T-cell (primary cell): ENCODE measurements around the gene SLFNL1. TPM values are rescaled to one million over a fixed set of nuclear protein-coding genes. Genes with fewer than 3 reads are reported as not detected.

Source experiments
- ATAC-seq, 4 experiments: fragments of 200-7000 bp in 3 of 4; fragments of 150-1000 bp in 1 of 4; cut with Tn5 transposase; replicated peaks in 1 of 4; 1 replicate in 3 of 4; 2 replicates in 1 of 4; pipeline ENCODE4 v1.10.0; 2021; ENCODE audit warnings: moderate library complexity in 3 of 4, mild to moderate bottlenecking in 2 of 4, moderate number of reproducible peaks in 1 of 4
- CTCF ChIA-PET, 2 donors: fragments of 300-600 bp; sonication (Branson Sonifier 250); formaldehyde crosslinking; loops; one replicate each; lab custom pipeline; 2022; ENCODE audit warnings: antibody characterized with exemption in 2 of 2; lab: Charles Lee
- POLR2A ChIA-PET, 2 donors: fragments of 300-600 bp; sonication (Branson Sonifier 250); formaldehyde crosslinking; loops; one replicate each; lab custom pipeline; 2022; ENCODE audit warnings: antibody characterized with exemption in 2 of 2; lab: Charles Lee
- DNase-seq, 35 experiments: peaks; one replicate each; pipeline versions ENCODE4 v3.0.0 to v3.0.0-alpha.2; 2013 to 2023
- H3K27ac ChIP-seq: one replicate; pipeline ENCODE4 v1.5.1; 2013; ENCODE audit warnings: low read length
- H3K27me3 ChIP-seq, 2 experiments: replicated peaks in 1 of 2; 1 replicate in 1 of 2; 2 replicates in 1 of 2; pipeline versions ENCODE4 v1.6.1 to v1.7.0; 2013; ENCODE audit warnings: low read length in 1 of 2, mixed read lengths in 1 of 2; ENCODE audit not compliant: control insufficient read depth in 2 of 2, insufficient read depth in 2 of 2; ENCODE audit errors: extremely low read depth in 1 of 2
- H3K36me3 ChIP-seq, 2 donors: 1 replicate in 1 of 2; 2 replicates in 1 of 2; pipeline versions ENCODE4 v1.6.1 to v1.7.0; 2013; ENCODE audit warnings: low read length in 1 of 2; ENCODE audit not compliant: control insufficient read depth in 2 of 2, insufficient read depth in 1 of 2; ENCODE audit errors: extremely low read depth in 1 of 2
- H3K4me1 ChIP-seq, 2 experiments: 1 replicate in 1 of 2; 2 replicates in 1 of 2; pipeline versions ENCODE4 v1.6.1 to v1.7.0; 2013; ENCODE audit warnings: low read length in 2 of 2, mixed read lengths in 1 of 2; ENCODE audit not compliant: insufficient read depth in 2 of 2, control insufficient read depth in 1 of 2; ENCODE audit errors: extremely low read depth in 1 of 2
- H3K4me3 ChIP-seq, 2 donors: 1 replicate in 1 of 2; 2 replicates in 1 of 2; pipeline versions ENCODE4 v1.5.1 to v1.7.0; 2013; ENCODE audit warnings: mild to moderate bottlenecking in 2 of 2, low read length in 1 of 2, moderate library complexity in 1 of 2; ENCODE audit not compliant: control insufficient read depth in 1 of 2; ENCODE audit errors: extremely low read depth in 1 of 2
- H3K9me3 ChIP-seq: 2 replicates; pipeline ENCODE4 v1.7.0; 2013
- H3K27ac Mint-ChIP-seq, 2 donors: one replicate each; pipeline ENCODE4 v1.8.0; 2020 to 2021; ENCODE audit warnings: mild to moderate bottlenecking in 2 of 2, mixed read lengths in 2 of 2
- H3K27me3 Mint-ChIP-seq, 2 donors: one replicate each; pipeline ENCODE4 v1.8.0; 2021 to 2022; ENCODE audit warnings: mixed read lengths in 2 of 2
- H3K36me3 Mint-ChIP-seq: one replicate; pipeline ENCODE4 v1.8.0; 2021; ENCODE audit warnings: mixed read lengths
- H3K4me1 Mint-ChIP-seq, 3 donors: one replicate each; pipeline ENCODE4 v1.8.0; 2020 to 2022; ENCODE audit warnings: mixed read lengths in 3 of 3, mild to moderate bottlenecking in 1 of 3
- H3K4me3 Mint-ChIP-seq, 3 donors: one replicate each; pipeline ENCODE4 v1.8.0; 2020 to 2022; ENCODE audit warnings: mild to moderate bottlenecking in 3 of 3, mixed read lengths in 3 of 3, moderate library complexity in 3 of 3
- H3K9me3 Mint-ChIP-seq, 3 donors: one replicate each; pipeline ENCODE4 v1.8.0; 2020 to 2022; ENCODE audit warnings: mixed read lengths in 3 of 3
- whole genome bisulfite sequencing: methylation state at CpG from one replicate; pipeline ENCODE4 v1.1.5; 2013; ENCODE audit warnings: missing lambda C conversion rate; ENCODE audit not compliant: insufficient coverage; 5-methylcytosine and 5-hydroxymethylcytosine counted together
- total RNA-seq, 35 experiments: library from RNA in 6 of 35; stranded (reverse) in 6 of 35; fragments of 120-200 nt in 1 of 35; gene quantifications; one replicate each; pipeline versions ENCODE4 v1.2.1 to v1.2.4 and lab custom pipeline; 2013 to 2026

The SLFNL1 gene
- total RNA-seq, 5 donors from 2014 or later (not counting 1 experiment from before 2014, with no cell fraction given) = 0.25 to 0.98 (median 0.82) TPM

- Histone ChIP-seq H3K4me1 (peaks cover 0 to 12% of the 10 kb centered on the region in 2 experiments), H3K27ac (no peak overlapping the region), H3K27me3 (no peaks in the 10 kb centered on the region), H3K4me3 (no peak overlapping the region), H3K9me3 (no peaks in the 10 kb centered on the region), H3K36me3 (peaks cover 0 to 12% of the 10 kb centered on the region in 2 donors)
- ChIA-PET POLR2A (no interaction called here), CTCF (interaction anchor here in 1 of 2 donors (0.6 kb wide), 1 partner anchor 131 kb away, joined by 3 read pairs; no protein-coding TSS in a partner anchor)
- 89% methylated on average over 3 of the region's 5 CpGs for WGBS
- Mint-ChIP-seq H3K36me3 (peaks cover 12% of the 10 kb centered on the region), H3K27me3 (no peaks in the 10 kb centered on the region), H3K9me3 (no peaks in the 10 kb centered on the region), H3K4me1 (peaks cover 7 to 14% (median 9%) of the 10 kb centered on the region in 3 donors), H3K4me3 (no peak overlapping the region), H3K27ac (no peak overlapping the region)
- ATAC-seq = no peak
- no peak for DNase-seq
These were observed 1.9 kb upstream of the SLFNL1 start for GRCh38 chr1:41023279-41023990.

- Mint-ChIP-seq H3K27ac (no peak overlapping the region), H3K9me3 (no peaks in the 10 kb centered on the region), H3K4me3 (no peak overlapping the region), H3K36me3 (peaks cover 5% of the 10 kb centered on the region), H3K27me3 (no peaks in the 10 kb centered on the region), H3K4me1 (peaks cover 7 to 14% (median 9%) of the 10 kb centered on the region in 3 donors)
- Histone ChIP-seq H3K9me3 (no peaks in the 10 kb centered on the region), H3K27ac (no peak overlapping the region), H3K27me3 (no peaks in the 10 kb centered on the region), H3K4me3 (no peak overlapping the region), H3K4me1 (peaks cover 0 to 12% of the 10 kb centered on the region in 2 experiments), H3K36me3 (peaks cover 3 to 4% of the 10 kb centered on the region in 2 donors)
- ATAC-seq = no peak
- 97% methylated on average over 10 of the region's 10 CpGs for WGBS
- ChIA-PET CTCF (interaction anchor here in 1 of 2 donors (0.6 kb wide), 1 partner anchor 132 kb away, joined by 3 read pairs; no protein-coding TSS in a partner anchor), POLR2A (no interaction called here)
- no peak for DNase-seq
These were observed 899 bp upstream of the SLFNL1 start for GRCh38 chr1:41022424-41022823.

GRCh38 chr1:41020654-41021053 is 871 bp downstream of the SLFNL1 start:
- Mint-ChIP-seq H3K9me3 (no peaks in the 10 kb centered on the region), H3K4me1 (peaks cover 0 to 7% (median 4%) of the 10 kb centered on the region in 3 donors), H3K36me3 (peaks cover 3% of the 10 kb centered on the region), H3K27ac (no peak overlapping the region), H3K4me3 (no peak overlapping the region), H3K27me3 (no peaks in the 10 kb centered on the region)
- 79% methylated on average over 3 of the region's 3 CpGs for WGBS
- Histone ChIP-seq H3K9me3 (no peaks in the 10 kb centered on the region), H3K4me1 (peaks cover 0 to 9% of the 10 kb centered on the region in 2 experiments), H3K4me3 (no peak overlapping the region), H3K27me3 (no peaks in the 10 kb centered on the region), H3K27ac (no peak overlapping the region), H3K36me3 (peaks cover 3 to 4% of the 10 kb centered on the region in 2 donors)
- CTCF ChIA-PET = no interaction called here
- POLR2A ChIA-PET = no interaction called here
- DNase-seq (no peak), ATAC-seq (peak in 1 of 4 experiments; percentile 9)

- H3K36me3 ChIP-seq = peaks cover 4 to 7% of the 10 kb centered on the region in 2 donors
- POLR2A ChIA-PET = no interaction called here
These were observed 1.4 kb downstream of the SLFNL1 start for GRCh38 chr1:41020109-41020576.

GRCh38 chr1:41019353-41019745 is 2.2 kb downstream of the SLFNL1 start:
- Mint-ChIP-seq H3K36me3 (peaks cover 3% of the 10 kb centered on the region), H3K4me3 (no peak overlapping the region), H3K9me3 (no peaks in the 10 kb centered on the region), H3K4me1 (peaks cover 9 to 13% (median 12%) of the 10 kb centered on the region in 3 donors), H3K27ac (peak overlapping the region in 1 of 2 donors; percentile 16), H3K27me3 (no peaks in the 10 kb centered on the region)
- WGBS = 81% methylated on average over 2 of the region's 2 CpGs
- ATAC-seq = no peak
- H3K4me1 ChIP-seq = peaks cover 0 to 12% of the 10 kb centered on the region in 2 experiments
- ChIA-PET POLR2A (no interaction called here), CTCF (no interaction called here)
- H3K27ac ChIP-seq = no peak overlapping the region
- no peak for DNase-seq
- peaks cover 6 to 8% of the 10 kb centered on the region in 2 donors for H3K36me3 ChIP-seq
- no peak overlapping the region for H3K4me3 ChIP-seq
- no peaks in the 10 kb centered on the region for H3K27me3 ChIP-seq
- no peaks in the 10 kb centered on the region for H3K9me3 ChIP-seq

More at GRCh38 chr1:41020109-41020576, 1.4 kb downstream of the SLFNL1 start:
- Histone ChIP-seq H3K27me3 (no peaks in the 10 kb centered on the region), H3K9me3 (no peaks in the 10 kb centered on the region), H3K4me3 (no peak overlapping the region), H3K27ac (no peak overlapping the region), H3K4me1 (peaks cover 0 to 10% of the 10 kb centered on the region in 2 experiments)
- Mint-ChIP-seq H3K9me3 (no peaks in the 10 kb centered on the region), H3K4me1 (peaks cover 1 to 7% (median 4%) of the 10 kb centered on the region in 3 donors), H3K27me3 (no peaks in the 10 kb centered on the region), H3K4me3 (no peak overlapping the region), H3K27ac (no peak overlapping the region), H3K36me3 (peaks cover 3% of the 10 kb centered on the region)
- CTCF ChIA-PET = no interaction called here
- ATAC-seq (peak in 1 of 4 experiments; percentile 5), DNase-seq (no peak)
- 97% methylated on average over 17 of the region's 17 CpGs for WGBS

GRCh38 chr1:41018018-41018410 is 3.5 kb downstream of the SLFNL1 start:
- ATAC-seq (no peak), DNase-seq (no peak)
- Mint-ChIP-seq H3K36me3 (peaks cover 3% of the 10 kb centered on the region), H3K27me3 (no peaks in the 10 kb centered on the region), H3K4me1 (peaks cover 16 to 18% (median 16%) of the 10 kb centered on the region in 3 donors), H3K27ac (no peak overlapping the region), H3K9me3 (no peaks in the 10 kb centered on the region), H3K4me3 (no peak overlapping the region)
- H3K27me3 ChIP-seq = no peaks in the 10 kb centered on the region
- POLR2A ChIA-PET = no interaction called here
- CTCF ChIA-PET = no interaction called here
- no peak overlapping the region for H3K4me3 ChIP-seq
- WGBS = 98% methylated on average over 5 of the region's 8 CpGs
- no peaks in the 10 kb centered on the region for H3K9me3 ChIP-seq
- peaks cover 0 to 12% of the 10 kb centered on the region in 2 experiments for H3K4me1 ChIP-seq
- no peak overlapping the region for H3K27ac ChIP-seq
- peaks cover 6 to 8% of the 10 kb centered on the region in 2 donors for H3K36me3 ChIP-seq
